Calu3 (cell line): ENCODE measurements around the gene OAS1. TPM values are rescaled to one million over a fixed set of nuclear protein-coding genes. Genes with fewer than 3 reads are reported as not detected.

Source experiments
- BruUV-seq: library from RNA; stranded (reverse); fragments of 400-500 nt; replicated peaks from 2 replicates; lab custom pipeline; 2021; lab: Mats Ljungman, UMichigan
- CTCF ChIA-PET: fragments of 300-600 bp; sonication (Branson Sonifier 250); formaldehyde crosslinking; loops from one replicate; lab custom pipeline; 2022; ENCODE audit warnings: antibody characterized with exemption; lab: Charles Lee
- DNase-seq: peaks from one replicate; pipeline ENCODE4 v3.0.0; 2022
- H3K27ac Mint-ChIP-seq: one replicate; pipeline ENCODE4 v1.8.0; 2022; ENCODE audit warnings: mixed read lengths; ENCODE audit not compliant: unreplicated experiment
- H3K27me3 Mint-ChIP-seq: one replicate; pipeline ENCODE4 v1.8.0; 2022; ENCODE audit warnings: mixed read lengths; ENCODE audit not compliant: unreplicated experiment
- H3K36me3 Mint-ChIP-seq: one replicate; pipeline ENCODE4 v1.8.0; 2022; ENCODE audit warnings: mild to moderate bottlenecking, moderate library complexity, mixed read lengths; ENCODE audit not compliant: insufficient read depth, unreplicated experiment
- H3K4me1 Mint-ChIP-seq: one replicate; pipeline ENCODE4 v1.8.0; 2022; ENCODE audit warnings: mild to moderate bottlenecking, low read depth, mixed read lengths; ENCODE audit not compliant: unreplicated experiment
- H3K4me3 Mint-ChIP-seq: one replicate; pipeline ENCODE4 v1.8.0; 2022; ENCODE audit warnings: mild to moderate bottlenecking, low read depth, moderate library complexity, mixed read lengths; ENCODE audit not compliant: unreplicated experiment
- H3K9me3 Mint-ChIP-seq: one replicate; pipeline ENCODE4 v1.8.0; 2022; ENCODE audit warnings: low read depth, mixed read lengths; ENCODE audit not compliant: unreplicated experiment
- intact Hi-C: fragments of 100-400 bp; cut with micrococcal nuclease; formaldehyde crosslinking; loops from one replicate; pipeline ENCODE4 v1.10.0; 2022; ENCODE audit not compliant: unreplicated experiment
- total RNA-seq: library from RNA; stranded (reverse); gene quantifications from 2 replicates; pipeline ENCODE4 v1.2.3, GENCODE V29; 2022
- TF ChIP-seq, protein P1 (sequence below): fragments of 200-600 bp; IDR thresholded peaks from one replicate; pipeline ENCODE4 v1.8.0; 2022; ENCODE audit warnings: antibody characterized with exemption; ENCODE audit not compliant: unreplicated experiment

OAS1 gene
- total RNA-seq, 1 experiment from 2014 or later: 170 TPM

DNA sequence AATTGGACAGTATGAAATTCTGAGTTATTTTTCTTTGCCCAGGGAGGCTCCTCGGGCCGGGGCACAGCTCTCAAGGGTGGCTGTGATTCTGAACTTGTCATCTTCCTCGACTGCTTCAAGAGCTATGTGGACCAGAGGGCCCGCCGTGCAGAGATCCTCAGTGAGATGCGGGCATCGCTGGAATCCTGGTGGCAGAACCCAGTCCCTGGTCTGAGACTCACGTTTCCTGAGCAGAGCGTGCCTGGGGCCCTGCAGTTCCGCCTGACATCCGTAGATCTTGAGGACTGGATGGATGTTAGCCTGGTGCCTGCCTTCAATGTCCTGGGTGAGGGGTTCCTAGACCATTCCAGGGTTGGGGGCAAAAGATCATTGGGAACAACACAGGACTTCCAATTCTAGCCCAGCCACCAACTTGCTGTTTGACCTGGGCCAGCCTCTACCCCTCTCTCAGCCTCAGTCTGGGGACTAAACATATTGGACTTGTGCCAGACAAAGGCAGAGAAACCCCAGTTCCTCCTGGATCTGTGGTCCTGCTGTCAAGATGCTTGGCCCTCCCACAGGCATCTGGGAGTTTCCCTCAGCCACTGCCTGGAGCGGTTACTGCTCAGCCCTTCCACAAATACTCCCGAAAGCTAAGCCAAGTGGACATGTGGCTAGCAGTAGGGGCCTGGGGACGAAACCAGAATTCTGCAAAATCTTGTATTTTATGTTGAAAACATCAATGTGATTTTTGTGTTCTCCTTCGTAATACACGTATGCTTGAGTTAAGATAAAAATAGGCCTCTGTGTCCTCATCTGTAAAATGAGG lies 35.0 kb downstream of the OAS1 start:
- H3K27me3 Mint-ChIP-seq: no peaks in the 10 kb centered on the region
- DNase-seq: no peak
- CTCF ChIA-PET: no interaction called here
- no TSS peak for BruUV-seq
- H3K36me3 Mint-ChIP-seq: peaks cover 21% of the 10 kb centered on the region
- no peak overlapping the region for H3K27ac Mint-ChIP-seq
- intact Hi-C loops: no loop called here
- no peaks in the 10 kb centered on the region for H3K9me3 Mint-ChIP-seq
- H3K4me1 Mint-ChIP-seq: peaks cover 29% of the 10 kb centered on the region
- no peak overlapping the region for H3K4me3 Mint-ChIP-seq
- TF ChIP-seq, protein P1, sequence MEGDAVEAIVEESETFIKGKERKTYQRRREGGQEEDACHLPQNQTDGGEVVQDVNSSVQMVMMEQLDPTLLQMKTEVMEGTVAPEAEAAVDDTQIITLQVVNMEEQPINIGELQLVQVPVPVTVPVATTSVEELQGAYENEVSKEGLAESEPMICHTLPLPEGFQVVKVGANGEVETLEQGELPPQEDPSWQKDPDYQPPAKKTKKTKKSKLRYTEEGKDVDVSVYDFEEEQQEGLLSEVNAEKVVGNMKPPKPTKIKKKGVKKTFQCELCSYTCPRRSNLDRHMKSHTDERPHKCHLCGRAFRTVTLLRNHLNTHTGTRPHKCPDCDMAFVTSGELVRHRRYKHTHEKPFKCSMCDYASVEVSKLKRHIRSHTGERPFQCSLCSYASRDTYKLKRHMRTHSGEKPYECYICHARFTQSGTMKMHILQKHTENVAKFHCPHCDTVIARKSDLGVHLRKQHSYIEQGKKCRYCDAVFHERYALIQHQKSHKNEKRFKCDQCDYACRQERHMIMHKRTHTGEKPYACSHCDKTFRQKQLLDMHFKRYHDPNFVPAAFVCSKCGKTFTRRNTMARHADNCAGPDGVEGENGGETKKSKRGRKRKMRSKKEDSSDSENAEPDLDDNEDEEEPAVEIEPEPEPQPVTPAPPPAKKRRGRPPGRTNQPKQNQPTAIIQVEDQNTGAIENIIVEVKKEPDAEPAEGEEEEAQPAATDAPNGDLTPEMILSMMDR: no peak

DNA sequence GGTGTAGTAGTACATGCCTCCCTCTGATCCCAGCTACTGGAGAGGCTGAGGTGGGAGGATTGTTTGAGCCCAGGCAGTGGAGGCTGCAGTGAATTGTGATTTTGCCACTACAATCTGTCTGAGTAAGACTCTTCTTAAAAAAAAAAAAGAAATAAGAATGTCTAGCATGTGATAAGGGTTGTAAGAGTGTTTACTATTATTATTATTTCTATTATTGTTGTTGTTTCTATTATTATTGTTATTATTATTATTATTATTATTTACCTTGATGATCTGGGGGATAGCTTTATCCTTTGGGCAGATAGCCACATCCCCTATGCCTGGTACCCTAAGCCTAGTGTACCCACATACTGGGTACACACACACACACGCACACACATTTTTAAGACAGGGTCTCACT lies 35.8 kb downstream of the OAS1 start:
- Mint-ChIP-seq H3K36me3 (peaks cover 21% of the 10 kb centered on the region), H3K4me3 (no peak overlapping the region), H3K27ac (no peak overlapping the region), H3K4me1 (peaks cover 20% of the 10 kb centered on the region), H3K9me3 (no peaks in the 10 kb centered on the region), H3K27me3 (no peaks in the 10 kb centered on the region)
- BruUV-seq: no TSS peak
- intact Hi-C loops: no loop called here
- DNase-seq: no peak
- CTCF ChIA-PET: no interaction called here
- TF ChIP-seq, protein P1: no peak

DNA sequence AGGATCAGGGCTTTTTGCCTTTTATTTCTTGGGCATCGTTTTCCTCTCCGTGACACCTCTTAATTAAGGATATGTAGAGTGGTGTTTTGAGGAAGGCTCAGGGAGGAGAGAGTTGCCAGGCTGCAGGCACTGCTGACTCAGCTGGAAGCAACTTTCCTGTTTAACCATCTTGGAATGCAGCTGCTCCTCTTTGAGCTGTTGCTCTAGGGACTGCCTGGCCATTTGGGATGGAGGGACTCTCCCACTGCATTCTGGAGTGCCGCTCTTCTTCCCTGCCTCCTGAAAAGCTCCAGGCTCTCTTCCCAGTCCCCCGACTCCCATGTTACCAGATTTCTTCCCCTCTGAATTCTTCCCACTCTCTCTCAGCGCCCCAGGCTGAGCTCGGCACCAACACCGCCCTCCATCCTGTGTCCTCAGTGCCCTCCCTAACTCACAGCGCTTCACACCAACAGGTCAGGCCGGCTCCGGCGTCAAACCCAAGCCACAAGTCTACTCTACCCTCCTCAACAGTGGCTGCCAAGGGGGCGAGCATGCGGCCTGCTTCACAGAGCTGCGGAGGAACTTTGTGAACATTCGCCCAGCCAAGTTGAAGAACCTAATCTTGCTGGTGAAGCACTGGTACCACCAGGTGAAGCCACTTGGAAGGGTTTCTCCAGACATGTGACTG lies 37.4 kb downstream of the OAS1 start:
- Mint-ChIP-seq H3K27me3 (no peaks in the 10 kb centered on the region), H3K36me3 (peaks cover 6% of the 10 kb centered on the region), H3K4me3 (no peak overlapping the region), H3K4me1 (peaks cover 11% of the 10 kb centered on the region), H3K9me3 (no peaks in the 10 kb centered on the region), H3K27ac (no peak overlapping the region)
- CTCF ChIA-PET: no interaction called here
- BruUV-seq: no TSS peak
- DNase-seq: no peak
- TF ChIP-seq, protein P1: no peak
- intact Hi-C loops: no loop called here

DNA sequence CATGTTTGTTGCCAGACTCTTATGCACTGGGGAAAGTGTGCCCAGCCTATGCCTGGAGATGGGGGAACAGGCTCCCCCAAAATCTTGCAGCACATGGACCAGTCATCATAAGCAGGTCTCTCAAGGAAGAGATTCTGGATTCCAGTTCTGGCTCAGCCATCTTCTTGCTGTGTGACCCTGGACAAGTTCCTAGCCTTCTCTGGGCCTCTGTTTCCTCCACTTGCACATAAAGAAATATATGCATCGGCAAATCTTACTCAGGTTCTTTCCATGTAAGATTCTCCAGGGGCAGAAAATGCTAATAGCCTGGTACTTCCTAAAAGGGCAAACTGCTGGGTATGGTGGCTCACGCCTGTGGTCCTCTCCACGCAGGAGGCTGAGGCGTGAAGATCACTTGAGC lies 38.8 kb downstream of the OAS1 start:
- BruUV-seq: no TSS peak
- Mint-ChIP-seq H3K4me3 (no peak overlapping the region), H3K9me3 (no peaks in the 10 kb centered on the region), H3K27ac (no peak overlapping the region), H3K27me3 (no peaks in the 10 kb centered on the region), H3K4me1 (no peaks in the 10 kb centered on the region), H3K36me3 (peaks cover 4% of the 10 kb centered on the region)
- intact Hi-C loops: no loop called here
- TF ChIP-seq, protein P1: no peak
- CTCF ChIA-PET: no interaction called here
- DNase-seq: no peak
